GM18511 (cell line): ENCODE measurements around the gene RPL31.
A peak's percentile ranks its signal among the peaks of the same experiment; 100 is the strongest.

Source experiments
- ATAC-seq: cut with Tn5 transposase; IDR thresholded peaks from one replicate; pipeline ENCODE4 v1.9.1; 2021; ENCODE audit warnings: mild to moderate bottlenecking, moderate library complexity; ENCODE audit not compliant: unreplicated experiment

Gene RPL31

DNA sequence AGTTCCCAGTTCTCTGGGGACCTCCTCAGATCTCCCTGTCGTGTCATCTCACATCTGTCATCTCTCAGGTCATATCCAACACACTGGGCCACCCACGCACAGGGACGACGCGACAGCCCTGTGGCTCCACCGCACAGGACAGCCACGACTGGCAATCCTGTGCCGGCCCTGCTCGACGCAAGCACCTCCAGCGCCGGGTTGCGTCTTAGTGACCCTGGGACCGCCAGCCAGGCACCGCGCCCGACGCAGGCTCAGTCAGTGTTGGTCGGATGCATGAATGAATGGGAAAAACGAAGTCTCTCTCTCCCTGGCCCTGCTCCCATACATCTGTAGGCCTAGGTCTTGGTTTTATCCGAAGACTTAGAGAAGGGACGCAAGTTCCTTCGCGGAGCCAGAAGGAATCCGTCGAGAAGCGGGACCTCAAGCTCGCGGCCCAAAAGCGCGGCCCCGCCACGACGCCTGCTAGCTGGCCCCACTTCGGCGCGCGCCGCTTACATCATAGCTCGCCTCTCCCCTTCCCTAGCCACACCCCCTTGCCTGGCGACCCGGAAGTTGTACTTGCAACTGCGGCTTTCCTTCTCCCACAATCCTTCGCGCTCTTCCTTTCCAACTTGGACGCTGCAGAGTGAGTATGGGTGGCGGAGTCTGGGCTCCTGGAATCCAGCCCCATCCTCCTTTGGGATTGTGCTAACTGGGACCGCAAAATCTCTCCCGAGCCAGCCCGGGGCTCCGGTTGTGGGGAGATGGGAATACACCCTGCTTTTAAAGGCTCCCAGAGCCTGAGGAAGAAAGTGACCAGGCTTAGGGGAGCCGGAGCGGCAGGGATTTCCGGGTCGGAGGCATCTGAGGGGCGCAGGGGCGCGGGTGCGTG lies at the start of gene RPL31:
Gene RPL31 (plus strand): TSS at position 599 of the 871 bp plus-strand sequence. CDS start 413 bp downstream, outside the sequence.
- ATAC-seq = peak; percentile 98

DNA sequence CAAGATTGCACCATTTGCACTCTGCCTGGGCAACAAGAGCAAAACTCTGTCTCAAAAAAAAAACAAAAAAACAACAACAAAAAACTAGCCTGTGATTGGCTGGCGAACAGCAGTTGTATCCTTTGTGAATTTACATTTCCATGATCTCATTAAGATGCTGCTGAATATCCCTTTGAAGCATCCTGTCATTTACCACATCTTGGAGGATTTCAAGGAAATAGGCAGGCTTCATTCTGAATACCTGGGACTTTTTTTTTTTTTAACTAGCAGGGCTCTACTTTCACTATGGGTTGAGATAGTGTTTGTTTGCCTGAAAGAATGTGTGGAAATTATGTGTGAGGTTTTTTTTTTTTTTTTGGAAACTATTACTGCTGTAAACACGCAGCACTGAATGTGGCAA lies 49.6 kb upstream of the RPL31 start:
- ATAC-seq = no peak

DNA sequence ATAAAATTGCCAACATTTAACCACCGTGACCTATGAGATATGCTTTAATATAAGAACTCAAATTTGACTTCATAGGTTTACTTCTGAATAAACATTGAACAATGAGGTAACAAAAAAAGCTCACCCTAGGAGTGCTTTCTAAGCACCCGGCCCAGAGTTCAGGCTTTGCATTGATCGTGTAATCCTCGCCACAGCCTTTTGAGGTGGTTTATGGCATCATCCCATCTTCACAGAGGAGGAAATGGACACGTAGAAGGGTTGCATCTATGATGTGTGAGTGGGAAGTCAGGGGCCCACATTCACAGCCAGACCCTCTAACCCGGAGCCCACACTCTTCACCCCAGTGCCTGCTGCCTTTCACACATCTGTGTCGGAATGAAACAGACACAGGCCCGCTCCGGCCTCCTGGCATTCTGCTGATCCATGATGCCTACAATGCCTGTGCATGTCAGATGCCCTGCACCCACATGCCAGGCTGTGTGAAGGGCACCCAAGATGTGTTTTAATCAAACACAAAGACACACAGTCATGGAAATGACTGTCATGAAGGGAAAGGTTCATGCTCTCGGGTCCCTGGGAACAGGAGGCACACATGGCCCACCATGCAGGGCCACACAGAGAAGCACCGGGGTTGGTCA lies 48.6 kb upstream of the RPL31 start:
- no peak for ATAC-seq

DNA sequence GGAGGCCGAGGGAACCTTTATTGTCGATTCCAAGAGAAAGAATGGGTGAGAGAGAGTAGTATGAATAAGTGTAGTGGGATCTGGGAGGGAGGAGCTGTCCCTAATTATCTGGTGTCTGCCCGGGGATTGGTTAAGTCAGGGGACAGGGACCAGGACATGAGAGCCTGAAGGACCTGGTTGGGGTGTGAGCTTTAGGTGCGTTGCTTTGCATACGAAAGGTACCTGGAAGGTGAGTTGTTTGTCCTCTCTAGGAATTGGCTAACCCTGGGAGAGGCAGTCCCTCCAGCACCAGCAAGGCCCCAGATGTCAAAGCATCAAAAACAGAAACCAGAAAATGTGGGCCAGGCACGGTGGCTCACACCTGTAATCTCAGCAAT lies 48.1 kb upstream of the RPL31 start:
- no peak for ATAC-seq

DNA sequence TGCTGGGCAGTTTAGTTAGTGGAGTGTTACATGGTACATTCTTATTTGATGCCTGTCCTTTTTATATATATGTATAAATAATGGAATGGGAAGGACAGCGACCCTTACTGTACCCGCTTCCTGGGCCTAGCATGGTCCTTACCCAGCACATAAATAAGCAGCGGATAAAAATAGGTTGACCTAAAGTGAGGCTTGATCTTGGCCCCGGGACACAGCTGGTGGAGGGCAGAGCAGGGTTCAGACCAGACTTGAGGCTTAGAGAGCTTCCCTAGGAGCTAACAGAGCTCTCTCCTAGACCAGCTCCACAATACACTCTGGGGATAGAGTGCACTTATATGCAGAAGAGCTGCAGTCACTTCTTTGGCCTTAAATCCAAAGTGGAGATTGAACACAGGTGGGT lies 46.9 kb upstream of the RPL31 start:
- no peak for ATAC-seq

DNA sequence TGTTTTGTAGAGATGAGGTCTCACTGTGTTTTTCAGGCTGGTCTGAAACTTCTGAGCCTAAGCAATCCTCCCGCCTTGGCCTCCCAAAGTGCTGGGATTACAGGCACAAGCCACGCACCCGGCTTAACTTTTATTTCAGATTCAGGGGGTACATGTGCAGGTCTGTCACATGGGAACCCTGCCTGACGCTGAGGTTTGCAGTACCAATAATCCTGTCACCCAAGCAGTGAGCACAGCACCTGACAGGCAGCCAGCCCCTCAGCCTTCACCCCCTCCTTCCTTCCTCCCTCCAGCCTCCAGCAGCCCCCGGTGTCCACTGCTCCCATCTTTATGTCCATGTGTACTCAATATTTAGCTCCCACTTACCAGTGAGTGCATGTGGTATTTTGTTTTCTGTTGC lies 46.0 kb upstream of the RPL31 start:
- no peak for ATAC-seq

DNA sequence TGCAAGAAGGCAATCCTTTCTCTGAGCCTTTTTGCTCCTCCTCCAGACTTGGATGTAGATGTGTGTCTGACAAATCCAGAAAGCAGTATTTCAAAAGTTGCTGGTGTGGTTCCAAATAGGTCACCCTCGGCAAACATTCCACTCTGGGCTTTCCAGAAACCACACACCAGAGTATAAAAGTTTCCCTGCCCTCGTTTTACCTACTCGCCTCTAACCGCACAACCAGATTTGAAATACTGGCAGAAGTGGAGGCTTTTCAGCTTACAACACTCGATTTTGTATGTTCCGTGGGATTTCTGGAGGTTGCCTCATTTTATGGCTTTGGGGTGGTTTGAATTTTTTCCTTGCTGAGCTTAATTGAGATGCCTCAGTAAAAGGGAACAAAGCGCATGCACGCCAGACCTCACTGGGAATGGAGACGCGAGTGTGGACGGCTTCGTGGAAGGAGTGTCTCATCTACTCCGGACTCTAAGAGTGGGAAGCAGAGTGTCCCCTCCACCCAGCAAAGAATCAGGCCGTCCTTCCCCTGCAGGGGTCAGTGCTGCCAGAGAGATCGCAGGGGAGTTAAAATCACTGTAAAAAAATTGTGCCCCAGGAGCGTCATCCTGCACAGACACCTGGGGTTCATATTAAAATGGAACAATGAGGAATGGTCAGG lies 44.0 kb upstream of the RPL31 start:
- no peak for ATAC-seq

DNA sequence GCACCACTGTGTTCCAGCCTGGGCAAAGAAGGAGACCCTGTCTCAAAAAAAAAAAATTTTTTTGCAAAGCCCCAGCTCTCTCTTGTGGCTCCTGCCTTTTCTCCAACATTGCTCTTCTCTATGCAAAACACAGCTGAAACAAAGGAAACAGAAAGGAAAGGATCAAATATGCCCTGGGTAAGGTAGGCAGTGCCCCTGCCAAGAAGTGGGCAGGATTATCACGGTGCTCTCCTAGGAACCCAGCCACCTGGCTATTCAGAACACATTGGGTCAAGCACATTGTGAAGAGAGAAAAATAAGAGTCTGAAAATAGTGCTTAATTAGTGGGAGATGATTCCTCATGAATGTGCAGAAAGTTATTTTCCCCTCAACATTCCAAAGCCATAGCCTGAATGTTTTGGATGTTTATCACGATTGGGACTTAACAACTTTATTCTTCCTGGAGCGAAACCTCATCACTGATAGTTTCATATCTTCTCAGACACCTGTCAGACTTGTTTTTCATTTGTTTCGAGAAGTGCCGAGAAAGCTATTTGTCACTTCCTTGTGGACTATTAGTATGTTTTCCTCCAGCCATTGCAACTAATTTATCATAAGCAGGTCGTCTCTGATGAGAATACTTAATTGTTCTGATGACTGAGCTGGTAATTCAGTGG lies 42.7 kb upstream of the RPL31 start:
- ATAC-seq = no peak

DNA sequence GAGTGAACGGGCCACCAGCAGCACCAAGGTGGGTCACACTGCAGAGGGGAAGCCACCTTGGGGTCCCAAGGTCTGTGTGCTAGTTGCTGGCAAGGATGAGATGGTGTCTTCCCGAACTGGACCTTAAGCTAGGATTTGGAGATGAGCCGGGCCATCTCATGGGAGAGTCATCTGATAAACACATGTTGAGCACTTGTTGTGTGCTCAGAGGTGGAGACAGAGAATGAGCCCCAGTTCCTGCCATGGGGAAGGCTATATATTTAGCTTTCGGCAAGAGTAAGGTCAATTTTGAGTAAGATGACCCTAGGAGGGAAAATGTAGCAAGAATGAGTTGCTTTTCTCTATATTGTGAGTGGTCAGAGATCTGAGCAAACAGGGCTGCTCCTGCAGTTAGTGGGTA lies 41.4 kb upstream of the RPL31 start:
- no peak for ATAC-seq

DNA sequence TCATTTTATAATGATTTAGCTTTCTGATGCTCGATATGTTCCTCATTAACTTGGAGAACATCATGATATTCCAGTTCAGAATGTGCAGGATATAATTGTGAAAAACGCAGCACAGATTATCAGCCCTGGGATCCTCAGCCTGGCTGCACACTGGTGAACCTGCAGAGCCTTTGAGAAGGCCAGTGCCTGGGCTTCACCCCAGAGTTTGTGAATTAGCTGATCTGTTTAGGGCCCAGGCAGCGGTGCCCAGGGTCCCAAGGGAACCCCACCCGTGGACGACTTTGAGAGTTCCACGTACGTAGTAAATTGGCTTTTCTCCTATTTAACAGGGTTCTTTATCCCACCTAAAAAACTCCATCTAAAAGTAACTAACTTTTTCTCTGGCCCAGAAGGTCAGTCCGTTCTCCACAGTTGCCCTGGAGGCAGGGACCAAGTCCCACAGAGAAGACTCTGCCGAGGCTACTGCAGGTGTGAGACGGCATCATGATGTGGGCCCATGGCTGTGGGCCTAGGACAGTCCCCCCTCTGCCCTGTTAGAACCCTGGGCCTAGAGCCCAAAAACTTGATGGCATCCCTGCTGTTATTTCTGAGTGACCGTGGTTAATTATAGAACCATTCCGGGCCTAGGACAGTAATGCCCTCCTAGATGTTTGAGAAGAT lies 39.6 kb upstream of the RPL31 start:
- ATAC-seq = no peak

DNA sequence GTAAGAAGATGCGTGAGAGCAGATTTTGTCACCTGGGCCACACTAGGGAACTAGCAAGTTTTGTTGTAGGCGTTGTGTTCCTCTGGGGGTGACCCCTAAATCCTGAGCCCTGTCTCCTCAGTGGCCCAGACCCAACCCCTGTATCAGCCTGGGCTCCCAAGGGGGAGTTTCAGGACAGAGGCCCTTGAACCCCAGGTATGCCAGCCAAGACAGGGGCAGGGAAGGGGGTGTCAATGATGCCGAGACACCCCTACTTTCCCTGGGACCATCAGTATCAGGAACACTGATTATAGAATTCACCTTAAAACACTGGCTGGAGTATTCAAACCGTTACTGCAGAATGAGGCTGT lies 39.1 kb upstream of the RPL31 start:
- ATAC-seq = no peak

DNA sequence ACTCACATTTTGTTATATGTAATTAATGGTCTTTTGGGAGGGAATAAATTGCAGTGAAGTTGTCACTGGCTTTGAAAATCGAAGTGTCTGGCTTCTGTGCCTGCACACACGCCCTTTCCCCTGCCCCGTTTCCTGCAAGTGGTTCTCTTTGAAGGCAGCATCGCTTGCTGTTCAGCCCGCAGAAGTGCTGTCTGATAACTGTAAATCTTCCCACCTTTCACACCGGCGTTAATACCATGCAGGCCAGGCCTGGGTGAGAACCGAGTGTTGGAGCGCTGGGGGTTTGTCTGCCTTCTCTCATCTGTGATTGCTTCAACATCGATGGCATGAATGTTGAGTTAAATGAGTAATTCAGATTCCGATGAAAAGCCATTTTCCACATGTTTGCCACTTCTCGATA lies 37.9 kb upstream of the RPL31 start:
- ATAC-seq = no peak

DNA sequence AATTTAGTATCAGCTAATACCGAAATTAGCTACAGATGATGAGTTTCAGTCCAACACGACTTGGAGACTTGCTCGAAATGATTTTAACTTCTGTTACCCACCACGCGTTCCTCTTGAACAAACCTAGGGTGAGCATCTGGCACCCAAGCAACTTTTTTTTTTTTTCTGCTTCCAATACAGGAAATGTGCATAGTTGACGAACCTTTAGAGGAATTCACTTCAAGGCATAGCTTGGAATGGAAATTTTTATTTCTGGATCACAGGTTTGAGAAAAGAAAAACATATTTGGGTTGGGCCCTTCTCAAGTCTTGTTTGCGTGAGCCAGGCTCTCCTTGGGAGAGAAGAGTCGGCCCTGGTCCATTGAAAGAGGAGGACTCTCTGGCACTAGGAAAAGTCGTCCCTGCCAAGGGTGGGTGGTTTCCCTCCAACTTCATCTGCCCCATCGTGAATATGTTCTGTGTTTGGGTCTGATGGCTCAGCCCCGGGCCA lies 37.4 kb upstream of the RPL31 start:
- ATAC-seq = no peak

DNA sequence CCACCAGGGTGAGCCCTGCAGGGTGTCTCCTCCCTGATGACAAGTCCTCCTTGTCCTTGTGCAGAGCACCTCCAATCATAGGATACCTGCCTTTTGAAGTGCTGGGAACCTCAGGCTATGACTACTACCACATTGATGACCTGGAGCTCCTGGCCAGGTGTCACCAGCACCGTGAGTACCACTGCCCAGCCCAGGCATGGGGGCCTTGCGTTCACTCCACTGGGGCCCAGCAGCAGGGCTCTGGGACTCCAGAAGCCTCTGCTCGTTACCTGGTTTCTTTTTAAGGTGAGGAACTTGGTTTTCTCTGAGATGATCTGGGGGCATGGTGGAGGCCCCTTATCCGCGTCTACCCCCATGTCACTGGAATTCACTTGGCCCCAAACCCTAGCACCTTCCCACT lies 36.5 kb upstream of the RPL31 start:
- no peak for ATAC-seq

DNA sequence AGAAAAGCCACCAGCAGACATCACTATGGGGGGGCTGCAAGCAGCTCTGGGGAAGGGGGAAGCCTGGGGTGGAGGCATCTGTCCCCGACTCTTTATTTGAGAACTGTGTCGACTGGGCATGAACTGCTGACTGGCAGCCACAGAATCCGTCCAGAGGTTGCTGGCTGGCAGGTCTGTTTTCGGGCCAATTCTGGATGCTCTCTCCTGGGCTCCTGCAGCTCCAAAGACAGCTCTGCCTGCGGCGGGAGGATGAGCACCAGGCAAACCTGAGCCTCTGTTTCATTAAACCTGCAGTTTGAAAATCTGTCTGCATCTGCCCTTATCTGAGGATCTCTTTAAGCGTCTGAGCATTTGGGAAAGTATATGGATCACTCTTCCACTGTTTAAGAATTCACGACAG lies 34.4 kb upstream of the RPL31 start:
- no peak for ATAC-seq

DNA sequence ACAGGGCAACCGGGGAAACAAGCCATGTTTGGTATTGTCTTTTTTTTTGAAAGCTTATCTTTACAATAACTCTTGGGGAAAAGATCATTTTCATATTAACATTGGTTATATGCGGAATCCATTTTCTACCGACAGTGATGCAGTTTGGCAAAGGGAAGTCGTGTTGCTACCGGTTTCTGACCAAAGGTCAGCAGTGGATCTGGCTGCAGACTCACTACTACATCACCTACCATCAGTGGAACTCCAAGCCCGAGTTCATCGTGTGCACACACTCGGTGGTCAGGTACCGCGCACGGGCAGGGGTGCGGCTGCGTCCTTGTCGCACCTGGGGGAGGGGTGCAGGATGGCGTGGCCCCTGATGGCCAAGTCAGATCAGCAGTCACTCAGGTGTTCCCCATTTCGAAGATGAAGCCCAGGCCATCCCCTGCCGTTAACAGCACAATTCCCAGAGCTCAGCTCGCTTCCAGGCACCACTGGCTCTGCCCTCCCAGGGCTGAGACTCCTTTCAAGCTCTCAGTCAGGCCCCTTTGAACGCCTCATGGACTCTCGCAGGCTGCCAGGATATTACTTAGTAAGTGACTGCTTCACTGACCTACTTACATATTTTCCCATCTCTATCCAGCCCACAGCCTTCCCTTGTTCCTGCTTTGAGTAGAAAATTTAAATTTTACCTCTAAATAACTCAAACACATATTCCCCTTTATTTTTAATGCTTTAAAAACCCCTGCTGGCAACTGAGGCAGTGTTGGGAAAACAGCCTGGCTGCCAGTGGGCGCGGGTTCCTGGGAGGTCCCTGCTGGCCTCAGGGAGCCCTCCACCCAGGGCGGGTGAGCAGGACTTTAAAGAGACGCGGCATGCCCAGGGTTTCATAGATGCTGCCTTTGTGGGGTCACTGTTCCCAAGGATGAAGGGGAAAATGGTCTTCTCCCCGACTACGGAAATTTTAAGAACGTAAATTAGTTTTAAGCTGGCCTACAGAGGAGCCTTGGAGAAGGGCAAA lies 33.6 kb upstream of the RPL31 start:
- no peak for ATAC-seq

DNA sequence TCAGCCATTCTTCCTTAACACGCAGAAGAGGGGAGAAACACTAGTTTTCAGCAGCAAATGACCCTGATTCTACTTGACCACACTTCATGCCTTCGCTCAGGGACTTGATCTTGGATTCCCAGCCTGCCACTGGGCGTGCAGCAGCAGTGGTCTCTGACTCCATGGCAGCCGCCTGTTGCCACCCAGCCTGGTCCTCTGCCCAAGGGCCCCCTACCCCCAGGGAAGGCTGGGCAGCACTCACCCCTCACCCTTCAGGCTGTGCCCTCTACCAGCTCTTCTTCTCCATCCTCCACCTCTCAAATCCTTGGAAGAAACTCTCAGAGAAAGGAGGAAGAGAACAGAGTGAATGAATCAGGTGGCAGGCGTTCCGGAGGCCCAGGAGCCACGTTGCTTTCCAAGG lies 32.1 kb upstream of the RPL31 start:
- ATAC-seq = no peak

DNA sequence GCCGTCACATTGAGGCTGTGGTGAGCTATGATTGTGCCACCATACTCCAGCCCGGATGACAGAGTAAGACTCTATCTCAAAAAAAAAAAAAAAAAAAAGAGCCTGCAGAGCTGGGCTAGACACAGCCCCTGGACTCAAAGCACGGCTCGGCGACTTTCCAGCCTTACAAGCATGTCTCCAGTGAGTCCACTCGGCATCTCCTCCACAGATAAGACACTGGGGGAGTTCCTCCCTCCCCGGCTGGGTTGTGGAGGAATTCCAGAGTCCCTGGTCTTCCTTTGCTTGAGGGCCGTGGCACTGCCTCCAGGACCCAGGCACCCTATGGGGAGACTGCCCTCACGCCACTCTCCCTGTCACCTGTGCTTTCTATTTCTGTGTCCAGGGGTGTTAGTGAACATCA lies 30.9 kb upstream of the RPL31 start:
- no peak for ATAC-seq

DNA sequence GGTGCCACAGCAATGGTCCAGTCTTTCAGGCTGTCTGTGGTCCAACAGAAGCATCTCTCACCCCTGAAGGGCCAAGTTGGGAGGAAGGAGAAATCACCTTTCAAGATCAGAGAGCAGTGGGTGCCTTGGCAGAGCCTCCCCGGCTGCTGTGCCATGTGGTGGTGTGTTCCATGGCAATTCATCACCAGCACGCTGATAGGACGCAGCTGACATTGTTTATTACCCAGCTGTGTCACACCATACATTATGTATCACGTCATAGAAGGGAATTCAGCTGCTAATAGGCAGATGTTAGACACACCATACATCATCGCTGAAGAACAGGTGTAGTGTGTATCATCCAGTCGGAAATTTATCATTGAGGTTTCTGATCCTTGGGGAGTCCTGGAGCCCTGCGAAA lies 29.6 kb upstream of the RPL31 start:
- no peak for ATAC-seq
